Measurements from ENCODE around the gene PRR15. TPM values are rescaled to one million over a fixed set of nuclear protein-coding genes. Genes with fewer than 3 reads are reported as not detected.

The PRR15 gene
- total and polyA plus RNA-seq, 2 donors from 2014 or later = 21.2 to 27.5 TPM

DNA sequence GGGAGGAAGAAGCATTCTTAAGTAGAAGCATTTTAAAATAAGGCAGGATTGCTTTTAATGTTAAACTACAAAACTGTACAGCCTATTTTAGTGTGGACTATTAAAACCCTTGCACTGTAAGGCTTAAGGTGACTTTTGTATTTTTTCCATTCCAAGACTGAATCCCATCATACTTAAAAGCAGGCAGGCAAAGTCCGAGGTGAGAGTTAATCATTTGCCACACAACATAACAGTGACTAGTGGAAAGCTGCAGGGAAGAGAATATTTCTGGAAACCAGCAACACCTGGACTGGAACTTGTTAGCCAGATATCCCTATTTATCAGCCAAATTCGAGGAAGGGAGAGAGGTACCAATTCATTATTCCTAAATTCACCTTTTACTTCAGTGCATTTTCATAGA is 3.5 kb downstream of the PRR15 start:
- Histone ChIP-seq H3K9me3 (ENCODE audit: control insufficient read depth in 2 of 3, insufficient read depth in 1 of 3, low read length in 3 of 3) (no peaks in the 10 kb centered on the region), H3K4me1 (ENCODE audit: control insufficient read depth in 2 of 3, insufficient read depth in 2 of 3, low read depth in 1 of 3, low read length in 3 of 3) (peaks cover 0 to 6% (median 2%) of the 10 kb centered on the region in 3 donors), H3K36me3 (ENCODE audit: control insufficient read depth in 2 of 3, insufficient read depth in 3 of 3, low read length in 3 of 3) (no peaks in the 10 kb centered on the region), H3K27ac (ENCODE audit: low read depth in 2 of 2, low read length in 2 of 2) (peak overlapping the region; percentile 88 to 90), H3K9ac (ENCODE audit: low read length in 3 of 3) (peak overlapping the region in 1 of 3 donors; percentile 83), H3K4me3 (ENCODE audit: low read length in 3 of 3) (peak overlapping the region in 2 of 3 donors; percentile 25 to 95), H3K27me3 (ENCODE audit: control insufficient read depth, insufficient read depth, low read length) (peaks cover 16% of the 10 kb centered on the region)
- FAIRE-seq (peak; percentile 93), DNase-seq (peak in 2 of 5 donors; percentile 82)
- intact Hi-C loops (cut with DNase I) = no loop called here
- TF ChIP-seq CTCF (IDR thresholded peaks at IDR 0.05; ENCODE audit: borderline replicate concordance, extremely low read depth, insufficient read depth) = no peak

DNA sequence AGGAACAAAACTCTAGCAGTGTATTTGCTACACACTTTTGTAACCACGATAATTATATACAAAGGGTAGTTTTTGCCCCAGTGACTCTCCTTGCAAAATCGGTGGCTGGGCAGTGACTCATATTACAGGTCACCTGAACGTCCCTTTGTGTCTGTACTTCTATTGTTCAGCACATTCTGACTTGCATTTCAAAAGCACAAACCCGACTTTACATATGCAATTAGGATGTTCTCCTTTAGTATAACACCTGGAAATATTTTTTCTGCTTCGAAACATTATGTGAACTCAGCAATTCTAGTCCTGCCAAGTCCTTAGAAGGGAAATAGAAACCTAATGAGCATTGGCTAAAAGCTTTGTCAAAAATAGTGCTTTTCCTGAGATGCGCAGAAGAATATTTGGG is 6.0 kb downstream of the PRR15 start:
- no peak overlapping the region for H3K27ac ChIP-seq (ENCODE audit: low read depth in 2 of 2, low read length in 2 of 2)
- no peak overlapping the region for H3K9ac ChIP-seq (ENCODE audit: low read length in 3 of 3)
- intact Hi-C loops (cut with DNase I) = no loop called here
- H3K4me3 ChIP-seq (ENCODE audit: low read length in 3 of 3) = no peak overlapping the region
- FAIRE-seq = no peak
- H3K9me3 ChIP-seq (ENCODE audit: control insufficient read depth in 2 of 3, insufficient read depth in 1 of 3, low read length in 3 of 3) = no peaks in the 10 kb centered on the region
- peak in 2 of 5 donors; percentile 19 to 28 for DNase-seq
- H3K27me3 ChIP-seq (ENCODE audit: control insufficient read depth, insufficient read depth, low read length) = peaks cover 14% of the 10 kb centered on the region
- H3K4me1 ChIP-seq (ENCODE audit: control insufficient read depth in 2 of 3, insufficient read depth in 2 of 3, low read depth in 1 of 3, low read length in 3 of 3) = peaks cover 2 to 6% (median 3%) of the 10 kb centered on the region in 3 donors
- no peaks in the 10 kb centered on the region for H3K36me3 ChIP-seq (ENCODE audit: control insufficient read depth in 2 of 3, insufficient read depth in 3 of 3, low read length in 3 of 3)
- no peak for TF ChIP-seq CTCF (IDR thresholded peaks at IDR 0.05; ENCODE audit: borderline replicate concordance, extremely low read depth, insufficient read depth)

DNA sequence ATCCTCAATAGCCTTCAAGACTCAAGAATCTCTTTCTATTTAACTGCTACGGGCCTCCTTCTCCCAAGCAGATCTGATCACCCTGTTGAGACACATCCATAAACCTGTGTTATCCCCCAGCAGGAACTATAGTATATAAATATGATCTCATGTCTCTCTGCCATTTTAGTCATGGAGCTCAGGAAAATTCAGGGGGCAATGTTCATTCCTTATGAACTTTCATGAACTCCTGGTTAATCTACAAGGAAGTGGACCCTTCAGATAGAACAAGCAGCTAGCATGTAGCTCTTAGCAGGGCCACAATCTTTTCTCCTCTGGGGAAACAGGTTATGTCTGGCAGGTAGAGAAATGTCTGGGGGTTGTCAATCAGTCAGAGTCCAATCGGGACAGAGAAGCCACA is 8.9 kb downstream of the PRR15 start:
- H3K4me1 ChIP-seq (ENCODE audit: control insufficient read depth in 2 of 3, insufficient read depth in 2 of 3, low read depth in 1 of 3, low read length in 3 of 3) = peaks cover 0 to 3% (median 0%) of the 10 kb centered on the region in 3 donors
- H3K27ac ChIP-seq (ENCODE audit: low read depth in 2 of 2, low read length in 2 of 2) = no peak overlapping the region
- TF ChIP-seq CTCF (IDR thresholded peaks at IDR 0.05; ENCODE audit: borderline replicate concordance, extremely low read depth, insufficient read depth) = no peak
- H3K27me3 ChIP-seq (ENCODE audit: control insufficient read depth, insufficient read depth, low read length) = no peaks in the 10 kb centered on the region
- FAIRE-seq (no peak), DNase-seq (no peak)
- intact Hi-C loops (cut with DNase I) = no loop called here
- H3K4me3 ChIP-seq (ENCODE audit: low read length in 3 of 3) = no peak overlapping the region
- no peaks in the 10 kb centered on the region for H3K36me3 ChIP-seq (ENCODE audit: control insufficient read depth in 2 of 3, insufficient read depth in 3 of 3, low read length in 3 of 3)
- no peak overlapping the region for H3K9ac ChIP-seq (ENCODE audit: low read length in 3 of 3)
- no peaks in the 10 kb centered on the region for H3K9me3 ChIP-seq (ENCODE audit: control insufficient read depth in 2 of 3, insufficient read depth in 1 of 3, low read length in 3 of 3)

GRCh38 chr7:29573567-29573966 is 9.9 kb downstream of the PRR15 start:
- Histone ChIP-seq H3K36me3 (ENCODE audit: control insufficient read depth in 2 of 3, insufficient read depth in 3 of 3, low read length in 3 of 3) (no peaks in the 10 kb centered on the region), H3K27ac (ENCODE audit: low read depth in 2 of 2, low read length in 2 of 2) (no peak overlapping the region), H3K9ac (ENCODE audit: low read length in 3 of 3) (no peak overlapping the region), H3K4me1 (ENCODE audit: control insufficient read depth in 2 of 3, insufficient read depth in 2 of 3, low read depth in 1 of 3, low read length in 3 of 3) (peaks cover 0 to 3% (median 0%) of the 10 kb centered on the region in 3 donors), H3K27me3 (ENCODE audit: control insufficient read depth, insufficient read depth, low read length) (no peaks in the 10 kb centered on the region), H3K4me3 (ENCODE audit: low read length in 3 of 3) (no peak overlapping the region), H3K9me3 (ENCODE audit: control insufficient read depth in 2 of 3, insufficient read depth in 1 of 3, low read length in 3 of 3) (no peaks in the 10 kb centered on the region)
- TF ChIP-seq CTCF (IDR thresholded peaks at IDR 0.05; ENCODE audit: borderline replicate concordance, extremely low read depth, insufficient read depth) = no peak
- FAIRE-seq = no peak
- DNase-seq = no peak
- intact Hi-C loops (cut with DNase I) = no loop called here

Data from kidney (tissue), 14 donors.